Measurements from ENCODE around the gene WDR43. TPM values are rescaled to one million over a fixed set of nuclear protein-coding genes. Genes with fewer than 3 reads are reported as not detected.

The WDR43 gene
- total and polyA plus RNA-seq, 2 experiments from 2014 or later, result 101 to 140 TPM

GRCh38 chr2:28896906-28897305, 2.4 kb downstream of the WDR43 start (continued):
- no peak for TF ChIP-seq ZNF462 (CRISPR knock-in tag; IDR thresholded peaks at IDR 0.05)
- no peak for TF ChIP-seq JUNB (IDR thresholded peaks at IDR 0.05; ENCODE audit: unreplicated experiment)
- no peak for TF ChIP-seq CREB1 (CRISPR knock-in tag; IDR thresholded peaks at IDR 0.05; ENCODE audit: low read depth)
- no peak for TF ChIP-seq REST (IDR thresholded peaks at IDR 0.05; ENCODE audit: unreplicated experiment)
- no peak for TF ChIP-seq EZH2phosphoT487 (IDR thresholded peaks at IDR 0.05; ENCODE audit: unreplicated experiment)
- no peak for TF ChIP-seq POLR2AphosphoS5 (IDR thresholded peaks at IDR 0.05; ENCODE audit: low read depth)

GRCh38 chr2:28898048-28898447, 3.6 kb downstream of the WDR43 start:
- peaks cover 25% of the 10 kb centered on the region for H3K36me3 Mint-ChIP-seq (ENCODE audit: low read depth)
- H3K27ac Mint-ChIP-seq, result no peak overlapping the region
- H3K27ac ChIP-seq (ENCODE audit: low read depth), result no peak overlapping the region
- no peak for DNase-seq (ENCODE audit: low spot score)
- no peaks in the 10 kb centered on the region for H3K27me3 ChIP-seq (ENCODE audit: insufficient read depth)
- peaks cover 32% of the 10 kb centered on the region for H3K4me1 ChIP-seq (ENCODE audit: insufficient read depth)
- TF ChIP-seq ZNF114 (CRISPR knock-in tag; IDR thresholded peaks at IDR 0.05) (no peak), JUNB (IDR thresholded peaks at IDR 0.05; ENCODE audit: unreplicated experiment) (no peak), CTCF (conservative IDR thresholded peaks at IDR 0.05; ENCODE audit: low read depth in 2 of 2) (no peak)
- no peaks in the 10 kb centered on the region for H3F3A ChIP-seq (replicated peaks; ENCODE audit: low read depth)
- no peak for ATAC-seq
- H3K4me1 Mint-ChIP-seq, result peaks cover 33% of the 10 kb centered on the region
- H4K20me1 ChIP-seq (replicated peaks; ENCODE audit: insufficient read depth), result peaks cover 77% of the 10 kb centered on the region
- no peak overlapping the region for H2AFZ ChIP-seq
- peaks cover 85% of the 10 kb centered on the region for H3K79me2 ChIP-seq (replicated peaks; ENCODE audit: insufficient read depth)
- peaks cover 12% of the 10 kb centered on the region; the same call in 1 of the 2 replicates for H3K36me3 ChIP-seq (ENCODE audit: insufficient read depth)
- peak overlapping the region; percentile 95 for H3K4me3 ChIP-seq
- peak overlapping the region; percentile 97 for H3K4me2 ChIP-seq
- H3K9me2 ChIP-seq (ENCODE audit: insufficient read depth), result no peaks in the 10 kb centered on the region
- H3K27me3 Mint-ChIP-seq (ENCODE audit: insufficient read depth, low read depth, poor library complexity), result peaks cover 1% of the 10 kb centered on the region
- H3K4me3 Mint-ChIP-seq, result peak overlapping the region; percentile 98
- peaks cover 4% of the 10 kb centered on the region; the same call in 1 of the 3 replicates for H3K9me3 Mint-ChIP-seq

Data from GM23338 (cell line).